Esophagus (tissue), 2 donors: ENCODE data around the gene LHFPL3. TPM values are rescaled to one million over a fixed set of nuclear protein-coding genes. Genes with fewer than 3 reads are reported as not detected.

Source experiments
- H3K27ac ChIP-seq, 2 donors: one replicate each; pipeline ENCODE4 v1.5.1; 2013; ENCODE audit warnings: low read depth in 2 of 2, mild to moderate bottlenecking in 2 of 2, inconsistent platforms in 1 of 2, low read length in 1 of 2, moderate library complexity in 1 of 2
- H3K27me3 ChIP-seq, 2 donors: one replicate each; pipeline ENCODE4 v1.6.1; 2013; ENCODE audit warnings: low read length in 2 of 2, control low read depth in 1 of 2, mild to moderate bottlenecking in 1 of 2; ENCODE audit not compliant: insufficient read depth in 2 of 2, control insufficient read depth in 1 of 2
- H3K36me3 ChIP-seq, 2 donors: one replicate each; pipeline ENCODE4 v1.6.1; 2013; ENCODE audit warnings: low read length in 1 of 2; ENCODE audit not compliant: control insufficient read depth in 2 of 2, insufficient read depth in 2 of 2
- H3K4me1 ChIP-seq, 2 donors: one replicate each; pipeline ENCODE4 v1.6.1; 2013; ENCODE audit warnings: low read length in 1 of 2; ENCODE audit not compliant: control insufficient read depth in 2 of 2, insufficient read depth in 2 of 2
- H3K4me3 ChIP-seq, 2 donors: one replicate each; pipeline ENCODE4 v1.5.1; 2013; ENCODE audit warnings: low read length in 2 of 2, mild to moderate bottlenecking in 2 of 2, low read depth in 1 of 2, moderate library complexity in 1 of 2
- H3K9me3 ChIP-seq, 2 donors: one replicate each; pipeline ENCODE4 v1.6.1; 2013; ENCODE audit warnings: mild to moderate bottlenecking in 2 of 2, low read depth in 1 of 2, low read length in 1 of 2, moderate library complexity in 1 of 2; ENCODE audit not compliant: control insufficient read depth in 2 of 2, insufficient read depth in 1 of 2
- WGBS, 2 donors: extraction: QIAGEN DNeasy Blood & Tissue Kit; methylation state at CpG; one replicate each; pipeline ENCODE4 v1.1.7; 2013; 5-methylcytosine and 5-hydroxymethylcytosine counted together
- polyA plus RNA-seq, 2 donors: library from polyadenylated mRNA; stranded (reverse); fragments of 200-250 nt; gene quantifications; one replicate each; pipeline ENCODE4 v1.2.3, GENCODE V29; 2013
- donor health status: healthy with polysubstance abuse.
- donor health status: Bipolar disorder and iron deficiency.

LHFPL3 gene
- polyA plus RNA-seq, 2 donors = not detected

- Histone ChIP-seq H3K27me3 (peaks cover 0 to 2% of the 10 kb centered on the region in 2 donors), H3K4me1 (no peaks in the 10 kb centered on the region), H3K9me3 (no peaks in the 10 kb centered on the region), H3K4me3 (no peak overlapping the region), H3K27ac (no peak overlapping the region), H3K36me3 (no peaks in the 10 kb centered on the region)
- 88 to 100% methylated on average over 1 of the region's 1 CpG for WGBS, 2 donors
Observed at GRCh38 chr7:104408371-104408770, 80.0 kb downstream of the LHFPL3 start.

- H3K9me3 ChIP-seq = no peaks in the 10 kb centered on the region
- H3K36me3 ChIP-seq = no peaks in the 10 kb centered on the region
- peaks cover 0 to 2% of the 10 kb centered on the region in 2 donors for H3K27me3 ChIP-seq
- no peak overlapping the region for H3K4me3 ChIP-seq
- no peak overlapping the region for H3K27ac ChIP-seq
- H3K4me1 ChIP-seq = no peaks in the 10 kb centered on the region
- WGBS, 2 donors = 76 to 79% methylated on average over 5 of the region's 5 CpGs
Observed at GRCh38 chr7:104410742-104411141, 82.3 kb downstream of the LHFPL3 start.

DNA sequence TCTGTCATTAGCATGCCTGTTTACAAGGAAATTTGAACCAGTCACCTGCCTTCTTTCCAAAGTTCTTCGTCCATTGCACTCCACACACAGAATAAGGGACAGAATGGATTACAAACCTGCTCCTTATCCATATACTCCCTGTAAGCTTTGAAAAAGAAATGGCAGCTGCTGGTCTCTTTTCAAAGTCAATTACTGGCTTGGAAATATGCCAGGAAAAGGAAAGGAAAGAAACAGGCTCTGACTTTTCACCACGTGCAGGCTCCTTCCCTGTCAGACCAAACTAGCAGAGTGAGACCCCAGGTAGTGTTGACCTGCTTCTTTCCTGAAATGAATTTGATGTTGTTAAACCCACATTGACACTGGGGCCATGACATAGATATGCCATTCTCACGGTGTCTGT, 84.5 kb downstream of the LHFPL3 start:
- 49 to 52% methylated on average over 3 of the region's 3 CpGs for WGBS, 2 donors
- H3K27me3 ChIP-seq = peaks cover 0 to 2% of the 10 kb centered on the region in 2 donors
- no peaks in the 10 kb centered on the region for H3K4me1 ChIP-seq

DNA sequence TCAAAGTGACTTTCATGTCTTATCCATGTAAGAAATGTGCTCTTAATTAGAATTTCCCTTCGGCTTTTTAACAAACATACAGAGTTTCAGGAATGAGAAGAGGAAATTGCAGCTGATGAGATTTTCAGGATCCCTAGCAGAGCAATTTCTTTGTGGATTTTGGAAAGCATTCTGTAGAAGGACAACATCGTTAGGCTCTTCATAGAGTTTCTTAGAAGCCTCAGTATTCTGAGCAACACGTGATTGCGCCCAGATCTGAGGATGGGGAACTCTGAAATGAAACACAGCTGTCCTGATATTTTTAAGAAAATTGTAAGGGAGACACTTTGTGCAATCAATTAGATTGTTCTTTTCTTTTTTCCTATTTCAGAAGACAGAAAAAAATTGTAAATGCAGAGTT, 85.8 kb downstream of the LHFPL3 start:
- Histone ChIP-seq H3K27me3 (peaks cover 0 to 2% of the 10 kb centered on the region in 2 donors), H3K36me3 (no peaks in the 10 kb centered on the region), H3K4me1 (no peaks in the 10 kb centered on the region), H3K9me3 (no peaks in the 10 kb centered on the region), H3K4me3 (no peak overlapping the region), H3K27ac (no peak overlapping the region)
- WGBS, 2 donors = 60 to 70% methylated on average over 4 of the region's 4 CpGs

More for the DNA sequence above, 84.5 kb downstream of the LHFPL3 start:
- Histone ChIP-seq H3K27ac (no peak overlapping the region), H3K36me3 (no peaks in the 10 kb centered on the region), H3K9me3 (no peaks in the 10 kb centered on the region), H3K4me3 (no peak overlapping the region)

GRCh38 chr7:104415700-104416099, 87.3 kb downstream of the LHFPL3 start:
- H3K4me1 ChIP-seq = no peaks in the 10 kb centered on the region
- no peak overlapping the region for H3K27ac ChIP-seq
- no peaks in the 10 kb centered on the region for H3K36me3 ChIP-seq
- 45 to 48% methylated on average over 2 of the region's 2 CpGs for WGBS, 2 donors
- H3K9me3 ChIP-seq = no peaks in the 10 kb centered on the region
- no peak overlapping the region for H3K4me3 ChIP-seq
- H3K27me3 ChIP-seq = peaks cover 0 to 2% of the 10 kb centered on the region in 2 donors

GRCh38 chr7:104416866-104417393, 88.5 kb downstream of the LHFPL3 start:
- no peaks in the 10 kb centered on the region for H3K36me3 ChIP-seq
- H3K4me1 ChIP-seq = no peaks in the 10 kb centered on the region
- H3K4me3 ChIP-seq = no peak overlapping the region
- H3K27me3 ChIP-seq = peaks cover 0 to 2% of the 10 kb centered on the region in 2 donors
- WGBS, 2 donors = 77 to 79% methylated on average over 6 of the region's 6 CpGs
- no peaks in the 10 kb centered on the region for H3K9me3 ChIP-seq
- no peak overlapping the region for H3K27ac ChIP-seq

- H3K27me3 ChIP-seq = no peaks in the 10 kb centered on the region
- H3K36me3 ChIP-seq = no peaks in the 10 kb centered on the region
- H3K4me3 ChIP-seq = no peak overlapping the region
- H3K9me3 ChIP-seq = no peaks in the 10 kb centered on the region
- H3K4me1 ChIP-seq = no peaks in the 10 kb centered on the region
- no peak overlapping the region for H3K27ac ChIP-seq
- WGBS, 2 donors = 74 to 92% methylated on average over 1 of the region's 1 CpG
Observed at GRCh38 chr7:104431930-104432329, 103.5 kb downstream of the LHFPL3 start.

DNA sequence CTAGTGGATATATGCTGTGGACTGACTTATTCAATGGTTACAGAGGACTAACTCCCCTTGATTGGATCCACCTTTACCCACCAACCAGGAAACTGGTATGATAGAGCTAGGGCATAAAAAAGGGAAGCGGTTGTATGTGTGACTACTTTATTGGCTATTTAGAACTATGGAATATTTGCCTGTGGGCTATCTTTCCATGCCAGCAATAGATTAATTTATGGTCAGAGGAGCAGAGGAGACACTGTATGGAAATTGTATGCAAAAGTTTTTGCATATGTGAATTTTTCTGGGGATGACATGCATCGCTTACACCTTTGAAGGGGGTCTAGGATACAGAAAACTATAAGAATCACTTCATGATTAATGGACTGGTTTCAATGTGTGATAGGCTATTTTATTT, 105.7 kb downstream of the LHFPL3 start:
- no peaks in the 10 kb centered on the region for H3K36me3 ChIP-seq

GRCh38 chr7:104442481-104442880, 114.1 kb downstream of the LHFPL3 start:
- no peaks in the 10 kb centered on the region for H3K4me1 ChIP-seq
- no peak overlapping the region for H3K4me3 ChIP-seq
- H3K27me3 ChIP-seq = no peaks in the 10 kb centered on the region
- WGBS, 2 donors = 38 to 63% methylated on average over 1 of the region's 1 CpG
- H3K9me3 ChIP-seq = no peaks in the 10 kb centered on the region
- H3K27ac ChIP-seq = no peak overlapping the region
- H3K36me3 ChIP-seq = no peaks in the 10 kb centered on the region

More for the DNA sequence above, 105.7 kb downstream of the LHFPL3 start:
- no peaks in the 10 kb centered on the region for H3K27me3 ChIP-seq
- no peak overlapping the region for H3K4me3 ChIP-seq
- H3K4me1 ChIP-seq = no peaks in the 10 kb centered on the region
- WGBS, 2 donors = 97 to 98% methylated on average over 2 of the region's 2 CpGs
- H3K27ac ChIP-seq = no peak overlapping the region
- no peaks in the 10 kb centered on the region for H3K9me3 ChIP-seq

DNA sequence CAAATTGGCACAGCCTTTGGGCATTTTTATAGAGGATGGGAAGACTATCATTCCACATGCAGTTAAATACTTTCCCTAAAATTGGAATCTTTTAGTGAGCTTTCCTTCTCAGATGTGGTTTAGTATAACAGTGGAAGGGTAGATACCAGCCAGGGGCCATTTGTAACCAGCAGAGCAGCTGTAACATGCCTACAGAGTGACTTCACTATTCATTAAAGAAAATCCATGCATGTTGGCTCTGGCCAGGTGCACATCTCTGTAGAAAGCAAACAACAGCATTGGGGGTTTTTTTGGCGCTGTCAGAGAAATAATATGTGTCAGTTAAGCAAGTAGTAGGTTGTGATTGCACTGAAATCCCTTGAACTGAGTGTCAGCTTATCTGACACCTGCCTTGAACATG, 115.6 kb downstream of the LHFPL3 start:
- H3K27ac ChIP-seq = no peak overlapping the region
- H3K36me3 ChIP-seq = no peaks in the 10 kb centered on the region
- no peaks in the 10 kb centered on the region for H3K9me3 ChIP-seq
- H3K27me3 ChIP-seq = no peaks in the 10 kb centered on the region
- WGBS, 2 donors = 60 to 79% methylated on average over 1 of the region's 1 CpG
- no peaks in the 10 kb centered on the region for H3K4me1 ChIP-seq
- H3K4me3 ChIP-seq = no peak overlapping the region
